Activated CD8-positive, alpha-beta memory T cell treated with anti-CD3 and anti-CD28 coated beads, Interleukin-2, amount 50 U/mL, for 1 hour (primary cell): ENCODE results near the gene RXRA.

ENCODE experiments used
- DNase-seq: peaks from one replicate; pipeline ENCODE4 v3.0.0-alpha.2; 2020; ENCODE audit errors: extremely low read depth

Gene RXRA

DNA sequence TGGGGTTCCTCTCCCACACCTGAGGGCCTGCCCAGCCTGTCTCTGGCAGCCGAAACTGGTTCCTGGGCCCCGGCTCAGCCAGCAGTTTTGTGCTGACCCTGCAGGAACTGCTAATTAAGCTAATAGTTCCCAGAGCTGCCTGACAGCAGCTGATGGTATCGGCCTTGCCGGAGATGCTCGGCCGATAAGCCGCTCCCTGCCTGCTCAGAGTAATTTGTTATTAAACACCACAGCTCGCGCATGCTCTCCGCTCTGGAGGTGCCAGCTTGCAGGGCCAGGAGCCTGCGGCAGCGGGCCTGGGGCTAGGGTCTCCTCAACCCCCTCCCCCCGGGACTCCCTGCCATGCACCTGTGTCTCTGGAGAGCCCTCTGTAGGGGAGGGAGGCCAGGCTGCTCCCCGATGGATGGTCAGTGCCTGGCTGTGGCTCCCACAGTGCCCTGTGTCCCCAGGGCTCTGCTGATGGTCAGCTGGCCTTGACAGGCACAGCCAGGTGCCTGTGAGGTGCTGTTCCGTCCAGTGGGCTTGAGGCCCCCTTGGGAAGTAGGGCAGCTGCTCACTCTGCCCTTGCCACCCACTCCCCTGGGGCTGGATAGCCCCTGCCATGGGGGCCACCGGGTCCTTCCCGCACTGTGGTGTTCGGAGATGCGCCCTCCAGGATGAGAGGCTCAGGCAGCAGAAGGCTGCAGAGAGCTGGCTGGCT, 41.7 kb downstream of the RXRA start:
- DNase-seq: no peak

GRCh38 chr9:134368571-134368970, 42.3 kb downstream of the RXRA start:
- DNase-seq: no peak

GRCh38 chr9:134369416-134370212, 43.4 kb downstream of the RXRA start:
- DNase-seq: no peak

DNA sequence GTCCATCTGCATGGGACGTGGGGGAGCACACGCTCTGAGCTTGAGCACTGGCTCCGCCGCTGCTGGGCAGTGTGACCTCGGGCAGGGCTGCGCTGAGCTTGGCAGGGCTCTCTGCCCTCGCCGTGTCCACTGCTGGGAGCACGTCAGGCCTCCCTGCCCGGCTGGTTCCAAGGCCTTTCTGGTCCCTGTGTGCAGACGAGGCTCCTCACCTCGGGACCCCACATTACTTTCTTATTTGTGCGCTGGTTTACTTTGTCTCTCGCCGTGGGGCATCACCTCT, 43.9 kb downstream of the RXRA start:
- DNase-seq: no peak

DNA sequence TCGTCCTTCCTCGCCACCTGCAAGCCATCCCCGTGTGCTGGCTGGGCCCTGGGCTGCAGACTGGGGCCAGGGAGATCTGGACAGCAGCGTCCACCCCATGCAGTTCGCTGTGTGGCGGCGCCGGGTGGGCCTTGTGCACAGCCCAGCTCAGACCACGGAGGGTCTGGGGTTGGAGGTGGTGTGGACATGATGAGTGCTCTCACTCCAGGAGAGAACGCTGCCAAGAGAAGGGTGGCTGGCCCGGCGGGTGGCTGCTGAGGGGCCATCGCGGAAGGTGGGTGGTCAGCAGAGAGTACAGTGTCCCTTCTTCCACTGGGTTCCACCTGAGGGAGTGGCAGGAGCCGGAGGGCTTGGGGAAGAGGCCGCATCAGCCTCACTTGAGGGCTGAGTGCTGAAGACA, 44.4 kb downstream of the RXRA start:
- no peak for DNase-seq

GRCh38 chr9:134371731-134372130, 45.5 kb downstream of the RXRA start:
- DNase-seq: no peak

GRCh38 chr9:134372581-134373267, 46.5 kb downstream of the RXRA start:
- DNase-seq: no peak

DNA sequence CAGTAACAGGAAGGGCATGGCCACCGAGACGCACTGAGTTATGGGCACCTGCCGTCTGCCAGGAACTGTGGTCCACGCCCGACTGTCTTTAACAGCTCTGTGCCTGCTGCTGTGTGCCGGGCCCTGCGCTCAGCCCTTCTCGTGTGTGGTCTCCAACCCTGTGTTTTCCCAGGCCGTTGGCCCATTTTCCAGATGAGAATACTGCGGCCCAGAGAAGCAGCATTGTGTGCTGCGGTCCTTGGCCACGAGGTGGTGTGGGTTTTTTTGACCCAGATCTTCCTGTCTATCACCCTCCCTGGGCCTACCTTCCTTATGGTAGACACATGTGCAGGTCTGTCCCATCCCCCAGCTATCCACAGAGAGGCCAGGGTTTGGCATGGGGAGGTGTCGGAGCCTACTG, 47.0 kb downstream of the RXRA start:
- DNase-seq: no peak

DNA sequence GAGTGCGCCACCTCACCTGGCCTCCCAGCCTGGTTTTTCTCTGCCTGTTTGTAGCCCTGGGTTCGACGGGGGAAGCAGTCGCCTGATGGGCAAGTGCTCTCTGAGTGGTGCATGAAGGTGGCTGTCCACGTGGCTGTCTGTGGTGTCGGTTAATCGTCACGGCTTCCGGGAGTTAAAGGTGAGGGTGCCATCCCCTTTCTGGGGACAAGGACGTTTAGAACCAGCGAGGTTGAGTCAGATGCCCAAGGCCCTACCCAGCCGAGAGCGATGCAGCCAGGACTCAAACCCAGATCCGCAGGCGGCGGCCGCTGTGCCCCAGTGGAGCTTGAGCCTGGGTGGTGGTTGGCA, 47.7 kb downstream of the RXRA start:
- DNase-seq: no peak

DNA sequence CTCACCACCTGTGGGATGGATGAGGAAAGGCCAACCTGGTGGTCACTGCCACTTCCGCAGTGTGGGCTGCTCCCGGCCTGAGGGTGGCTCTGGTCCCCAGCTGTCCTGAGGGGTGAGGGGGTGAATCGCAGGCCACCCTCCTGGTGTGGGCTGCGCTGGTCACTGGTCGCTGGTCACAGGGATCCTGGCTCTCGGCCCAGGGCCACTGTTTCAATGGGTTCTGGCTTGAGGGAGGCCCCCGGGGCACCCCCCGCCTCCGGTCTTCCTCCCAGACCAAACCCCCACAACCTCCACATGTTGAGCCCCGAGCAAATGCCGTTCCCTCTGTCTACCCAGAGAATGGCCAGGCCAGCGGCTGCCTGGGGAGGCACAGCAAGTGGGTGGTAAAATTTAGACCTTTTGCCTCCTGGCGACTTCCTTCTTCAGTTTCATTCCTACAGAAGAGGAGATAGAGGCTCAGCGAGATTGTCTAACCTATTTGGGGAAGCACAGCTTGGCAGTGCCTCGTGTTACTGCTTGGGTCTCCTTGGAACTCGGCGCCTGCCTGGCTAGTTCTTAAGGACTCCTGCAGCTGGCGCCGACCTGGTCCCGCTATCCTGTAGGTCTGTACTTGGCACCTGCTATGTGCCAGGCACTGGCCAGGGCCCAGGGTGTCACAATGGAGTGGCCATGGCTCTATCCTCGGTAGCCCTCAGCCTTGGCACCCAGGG, 48.2 kb downstream of the RXRA start:
- DNase-seq: no peak

- DNase-seq: no peak
Observed at GRCh38 chr9:134375011-134375390, 48.7 kb downstream of the RXRA start.

DNA sequence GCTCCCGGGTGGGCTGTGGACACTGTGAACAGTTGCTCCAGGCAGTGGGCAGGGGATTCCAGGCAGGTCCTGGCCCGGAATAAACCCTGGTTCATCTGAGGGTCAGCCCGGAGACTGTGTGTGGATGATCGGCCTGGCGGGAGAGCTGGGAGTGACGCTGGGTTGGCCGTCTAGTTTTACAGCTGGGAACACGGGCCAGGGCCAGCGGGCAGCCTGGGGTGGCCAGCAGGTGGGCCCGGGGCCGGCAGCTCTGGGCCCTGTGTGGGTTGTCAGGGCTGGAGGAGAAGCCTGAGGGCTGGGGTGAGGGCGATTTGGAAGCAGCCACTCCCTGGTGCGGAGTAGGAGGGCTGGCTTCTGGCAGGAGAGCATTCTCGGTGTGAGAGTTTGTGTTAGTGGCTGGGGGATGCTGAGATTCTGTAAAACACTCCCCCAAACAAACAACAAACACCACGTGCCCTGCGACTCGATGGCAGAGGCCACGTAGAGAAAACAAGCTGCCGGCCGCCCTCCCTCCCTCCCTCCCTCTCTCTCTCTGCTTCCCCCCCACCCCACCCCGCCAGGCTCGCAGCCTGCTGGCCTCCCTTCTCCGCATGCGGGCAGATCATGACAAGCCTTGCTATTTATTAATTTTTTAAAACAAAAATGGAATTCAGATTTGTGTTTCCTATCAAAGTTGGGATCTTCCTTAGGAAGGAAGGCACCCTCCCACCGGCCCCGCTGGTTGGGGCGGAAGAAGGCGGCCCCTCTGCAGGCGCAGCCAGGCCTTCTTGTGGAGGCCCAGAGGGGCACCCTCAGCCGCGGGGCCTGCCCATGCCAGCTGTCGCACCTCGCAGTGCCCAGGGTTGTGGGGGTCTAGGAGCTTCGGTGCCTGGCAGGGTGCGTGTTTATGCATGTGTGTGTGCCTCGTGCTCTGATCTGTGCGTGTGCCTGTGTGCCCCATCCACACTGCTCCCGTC, 49.5 kb downstream of the RXRA start:
- DNase-seq: no peak

DNA sequence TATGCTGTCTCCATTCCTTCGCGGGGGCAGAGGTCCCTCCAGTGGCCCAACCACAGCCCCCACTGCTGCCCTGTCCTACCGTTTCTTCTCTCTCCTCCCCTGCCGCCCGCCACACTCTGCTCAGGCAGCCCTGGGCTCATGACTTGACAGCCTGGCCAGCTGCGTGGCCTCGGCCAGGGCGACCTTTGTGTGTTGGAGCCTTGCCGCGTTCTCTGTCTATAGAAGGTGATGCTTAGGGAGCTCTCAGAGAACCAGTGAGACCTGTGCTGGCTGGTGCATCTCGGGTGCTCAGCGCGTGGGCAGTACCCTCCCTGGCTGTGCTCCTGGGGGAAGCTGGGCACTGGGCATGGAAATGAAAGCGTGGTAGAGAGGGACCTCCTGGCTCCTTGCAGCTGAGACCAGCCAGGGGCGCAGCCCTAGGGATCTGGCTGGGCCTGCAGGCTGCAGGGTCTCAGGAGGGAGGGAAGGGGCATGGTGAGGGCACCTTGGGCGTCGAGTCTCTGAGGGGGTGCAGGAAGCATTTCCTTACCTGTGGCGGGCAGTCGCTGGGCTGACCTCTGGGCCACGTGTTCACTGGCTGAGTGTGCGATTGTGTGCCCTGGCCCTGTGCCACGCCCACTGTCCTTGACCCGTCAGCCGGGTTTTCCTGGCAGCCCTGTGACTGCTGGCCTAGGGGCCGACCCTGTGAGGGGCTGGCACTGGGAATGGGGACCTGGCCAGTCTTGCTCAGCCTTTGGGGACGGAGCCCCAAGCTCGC, 50.3 kb downstream of the RXRA start:
- DNase-seq: no peak

DNA sequence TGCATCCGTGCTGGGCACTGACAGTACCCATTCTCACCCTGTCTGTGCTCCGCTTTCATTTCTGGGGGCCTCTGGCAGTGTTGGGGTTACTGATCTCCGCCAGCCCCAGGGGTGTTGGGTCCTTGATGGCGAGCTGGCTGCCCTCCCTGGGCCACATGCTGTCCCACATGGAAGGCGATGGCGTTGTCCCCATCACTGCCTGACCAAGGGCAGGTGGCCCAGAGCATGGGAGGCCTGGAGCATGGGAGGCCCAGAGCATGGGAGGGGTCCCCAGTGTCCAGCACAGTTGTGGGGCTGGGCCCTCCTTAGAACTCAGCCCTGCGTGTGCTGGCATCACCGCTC, 50.9 kb downstream of the RXRA start:
- DNase-seq: no peak

GRCh38 chr9:134377976-134378375, 51.7 kb downstream of the RXRA start:
- no peak for DNase-seq

GRCh38 chr9:134378901-134379338, 52.7 kb downstream of the RXRA start:
- no peak for DNase-seq

GRCh38 chr9:134379831-134380365, 53.6 kb downstream of the RXRA start:
- DNase-seq: no peak

DNA sequence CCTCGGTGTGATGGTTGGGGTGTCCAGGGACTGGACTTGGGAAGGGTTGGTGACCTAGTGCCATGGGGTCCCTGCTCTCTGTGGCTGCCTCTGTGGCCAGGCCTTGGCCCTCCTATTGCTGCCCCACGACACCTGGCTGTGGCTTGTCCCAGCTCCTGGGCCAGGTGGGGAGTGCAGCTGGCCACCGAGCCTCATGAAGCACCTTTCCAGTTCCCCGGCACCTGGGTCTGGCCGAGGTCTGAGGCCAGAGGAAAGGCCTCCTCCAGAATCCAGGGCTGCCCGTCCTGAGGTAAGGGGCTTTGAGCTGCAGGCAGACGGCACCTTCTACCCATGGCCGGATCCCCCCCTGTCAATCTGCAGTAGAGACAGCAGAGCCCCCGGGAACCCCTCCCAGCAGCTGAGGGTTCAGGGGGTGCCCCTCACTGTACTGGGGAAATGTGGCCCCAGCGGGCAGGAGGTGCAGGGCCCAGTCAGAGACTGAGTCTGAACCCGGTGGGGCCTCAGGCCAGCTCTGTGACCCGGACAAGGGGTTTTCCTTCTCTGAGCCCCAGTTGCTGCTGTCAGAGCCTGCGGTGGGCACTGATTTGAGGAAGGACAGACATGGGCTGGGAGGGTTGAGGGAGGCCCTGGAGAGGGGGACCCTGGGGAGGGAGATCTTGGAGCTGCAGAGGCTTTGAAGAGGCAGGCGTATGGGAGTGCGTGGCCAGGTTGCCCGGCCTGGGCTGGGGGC, 54.5 kb downstream of the RXRA start:
- no peak for DNase-seq

DNA sequence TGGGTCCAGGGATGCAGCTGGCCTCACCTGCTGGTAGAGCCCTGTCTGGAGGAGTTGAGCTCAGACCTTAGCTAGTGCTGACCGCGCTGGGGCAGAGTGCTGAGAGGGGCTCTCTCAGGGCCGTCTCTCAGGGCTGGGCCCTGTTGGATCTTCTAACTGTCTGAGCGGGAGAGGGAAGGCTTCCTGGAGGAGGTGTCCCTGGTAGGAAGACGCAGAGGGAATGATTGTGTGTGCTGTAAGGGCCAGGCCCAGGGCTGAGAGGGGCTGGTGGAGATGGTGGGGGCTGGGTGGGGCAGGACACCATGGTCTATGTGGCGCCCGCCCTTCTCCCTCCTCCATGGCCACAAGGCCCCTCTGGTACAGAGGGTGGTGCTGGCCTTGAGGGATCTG, 55.0 kb downstream of the RXRA start:
- no peak for DNase-seq
